ACHN (cell line): ENCODE results near the gene TUBB4A.

Experiments
- DNase-seq: peaks from one replicate; pipeline ENCODE4 v3.0.0-alpha.2; 2015
- in situ Hi-C: cut with HindIII; loops from 2 replicates; pipeline ENCODE4 v1.10.0; 2017; ENCODE audit warnings: low sequenced_read_pairs, low pct_ligation_motif_present, low pct_unique_long_range_greater_than_20kb

TUBB4A gene

DNA sequence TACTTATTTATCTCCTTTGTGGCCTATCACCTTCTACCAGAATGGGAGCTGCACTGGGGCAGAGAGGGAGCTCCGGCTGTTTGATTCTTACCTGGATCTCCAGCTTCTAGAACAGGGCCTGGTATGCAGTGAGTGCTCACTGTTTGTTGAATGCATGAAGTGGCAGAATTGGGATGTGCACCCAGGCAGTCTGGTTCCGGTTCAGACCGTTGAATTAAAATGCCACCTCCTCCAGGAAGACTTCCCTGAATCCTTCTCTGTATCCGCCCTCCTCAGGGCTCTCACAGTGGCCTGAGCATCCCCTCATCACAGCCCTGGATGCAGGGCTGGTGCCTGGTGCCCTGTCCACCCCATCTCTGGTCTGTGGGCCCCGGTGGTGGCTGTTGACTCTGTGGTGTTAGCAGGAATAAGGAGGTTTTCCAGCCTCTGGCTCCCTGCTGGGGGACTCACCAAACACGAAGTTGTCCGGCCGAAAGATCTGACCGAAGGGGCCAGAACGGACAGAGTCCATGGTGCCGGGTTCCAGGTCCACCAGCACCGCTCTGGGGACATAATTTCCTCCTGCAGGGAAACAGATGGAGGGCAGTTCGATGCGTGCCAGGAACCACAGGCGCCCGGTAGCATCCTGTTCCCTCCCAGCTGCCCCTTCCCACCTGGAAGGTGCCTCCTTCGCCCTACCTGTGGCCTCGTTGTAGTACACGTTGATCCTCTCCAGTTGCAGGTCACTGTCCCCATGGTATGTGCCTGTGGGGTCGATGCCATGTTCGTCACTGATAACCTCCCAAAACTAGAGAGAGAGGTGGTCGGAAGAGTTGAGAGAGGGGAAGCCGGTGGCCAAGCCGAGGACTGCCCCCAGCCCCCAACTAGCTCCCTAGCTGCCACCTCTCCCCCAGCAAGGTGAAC, 1.0 kb downstream of the TUBB4A start:
- no peak for DNase-seq
- in situ Hi-C loops, result no loop called here

DNA sequence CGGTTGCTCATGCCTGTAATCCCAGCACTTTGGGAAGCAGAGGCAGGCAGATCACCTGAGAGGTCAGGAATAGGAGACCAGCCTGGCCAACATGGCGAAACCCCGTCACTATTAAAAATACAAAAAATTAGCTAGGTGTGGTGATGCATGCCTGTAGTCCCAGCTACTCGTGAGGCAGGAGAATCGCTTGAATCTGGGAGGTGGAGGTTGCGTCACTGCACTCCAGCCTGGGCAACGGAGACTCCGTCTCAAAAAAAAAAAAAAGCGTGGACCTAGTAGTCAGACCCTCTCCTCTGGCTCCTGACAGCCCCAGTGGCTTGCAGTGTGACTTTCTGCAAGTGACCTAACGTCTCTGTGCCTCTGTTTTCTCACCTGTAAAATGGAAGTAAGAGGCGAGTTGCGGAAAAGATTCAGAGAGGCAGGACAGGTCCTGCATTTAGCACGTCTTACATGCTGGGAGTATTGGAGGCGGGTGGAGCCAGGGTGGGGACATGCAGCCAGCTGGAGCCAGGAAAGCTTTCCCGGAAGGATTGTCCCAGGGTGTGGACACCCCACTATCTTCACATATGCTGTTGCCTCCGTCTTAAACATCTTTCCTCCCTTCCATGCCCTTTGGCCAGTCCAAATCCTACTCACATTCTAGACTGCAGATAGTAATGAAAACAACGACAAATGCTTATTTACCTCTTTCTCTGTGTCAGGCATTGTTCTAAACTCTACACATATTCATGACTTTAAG, 2.9 kb downstream of the TUBB4A start:
- DNase-seq, result no peak
- in situ Hi-C loops, result no loop called here

DNA sequence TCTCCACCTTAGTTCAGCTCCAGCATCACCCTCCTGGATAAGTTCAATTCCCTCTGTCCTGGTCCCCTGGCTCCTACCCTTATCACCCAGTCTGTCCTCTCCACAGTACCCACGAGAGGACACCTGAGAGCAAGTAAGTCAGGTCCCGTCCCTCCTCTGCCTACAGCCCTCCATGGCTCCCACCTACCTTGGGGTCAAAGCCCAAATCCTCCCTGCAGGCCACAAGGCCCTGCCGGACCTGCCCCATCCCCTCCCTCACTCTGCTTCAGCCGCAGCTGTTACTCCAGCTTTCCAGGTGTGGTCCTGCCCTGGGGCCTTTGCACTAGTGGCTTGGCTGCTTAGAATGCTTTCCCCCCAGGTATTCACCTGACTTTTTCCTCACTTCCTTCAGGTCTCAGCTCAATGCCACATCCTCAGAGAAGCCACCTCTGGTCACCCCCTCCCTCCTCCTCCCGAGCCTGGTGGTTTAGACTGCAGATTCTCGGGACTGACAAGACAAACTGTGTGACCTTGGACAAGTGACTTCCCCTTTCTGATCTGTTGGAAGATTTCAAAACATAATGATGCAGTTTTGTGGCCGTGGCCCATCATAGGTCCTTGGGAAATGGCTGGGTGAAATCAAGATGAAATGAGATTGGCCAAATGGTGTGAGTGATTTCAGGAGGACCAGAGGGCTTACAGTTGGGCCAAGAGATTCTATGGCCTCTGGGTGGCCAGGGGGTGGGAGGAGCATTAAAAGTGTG, 3.6 kb downstream of the TUBB4A start:
- in situ Hi-C loops, result no loop called here
- no peak for DNase-seq

DNA sequence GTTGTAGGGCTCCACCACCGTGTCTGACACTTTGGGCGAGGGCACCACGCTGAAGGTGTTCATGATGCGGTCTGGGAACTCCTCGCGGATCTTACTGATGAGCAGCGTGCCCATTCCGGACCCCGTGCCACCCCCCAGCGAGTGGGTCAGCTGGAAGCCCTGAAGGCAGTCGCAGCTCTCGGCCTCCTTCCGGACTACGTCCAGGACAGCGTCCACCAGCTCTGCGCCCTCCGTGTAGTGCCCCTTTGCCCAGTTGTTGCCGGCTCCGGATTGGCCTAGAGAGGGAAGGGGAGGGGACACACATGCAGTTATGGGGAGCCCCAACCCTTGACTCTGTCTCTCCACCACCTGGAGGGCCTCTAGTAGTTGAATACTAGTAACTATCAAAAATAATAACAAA, 6.2 kb downstream of the TUBB4A start:
- in situ Hi-C loops, result no loop called here
- DNase-seq, result no peak

DNA sequence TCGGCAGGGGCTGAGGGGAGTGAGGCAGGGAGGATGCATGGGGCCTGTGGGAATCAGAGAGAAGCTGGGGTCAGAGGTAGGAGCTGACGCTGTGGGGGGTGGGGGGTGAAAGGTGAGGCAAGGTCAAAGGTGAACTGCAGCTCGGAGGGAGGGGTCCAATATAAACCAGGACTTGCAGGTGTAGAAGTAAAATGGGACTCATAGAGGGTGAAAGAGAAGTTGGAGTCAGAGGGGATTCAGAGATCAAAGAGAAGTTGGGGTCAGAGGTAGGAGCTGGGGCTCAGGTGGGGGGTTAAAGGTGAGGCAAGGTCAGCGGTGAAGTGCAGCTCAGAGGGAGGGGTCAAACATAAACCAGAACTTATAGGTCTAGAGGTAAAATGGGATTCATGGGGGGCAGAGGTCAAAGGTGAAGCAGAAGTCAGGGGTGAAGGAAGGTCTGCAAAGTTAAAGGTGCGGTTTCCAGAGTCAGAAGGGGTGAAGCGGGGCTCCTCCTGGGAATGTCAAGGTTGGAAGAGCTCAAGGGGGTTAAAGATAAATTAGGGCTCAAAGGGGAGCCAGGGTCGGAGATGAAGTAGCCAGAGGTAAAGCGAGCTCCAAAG, 7.6 kb downstream of the TUBB4A start:
- no peak for DNase-seq
- in situ Hi-C loops, result no loop called here

DNA sequence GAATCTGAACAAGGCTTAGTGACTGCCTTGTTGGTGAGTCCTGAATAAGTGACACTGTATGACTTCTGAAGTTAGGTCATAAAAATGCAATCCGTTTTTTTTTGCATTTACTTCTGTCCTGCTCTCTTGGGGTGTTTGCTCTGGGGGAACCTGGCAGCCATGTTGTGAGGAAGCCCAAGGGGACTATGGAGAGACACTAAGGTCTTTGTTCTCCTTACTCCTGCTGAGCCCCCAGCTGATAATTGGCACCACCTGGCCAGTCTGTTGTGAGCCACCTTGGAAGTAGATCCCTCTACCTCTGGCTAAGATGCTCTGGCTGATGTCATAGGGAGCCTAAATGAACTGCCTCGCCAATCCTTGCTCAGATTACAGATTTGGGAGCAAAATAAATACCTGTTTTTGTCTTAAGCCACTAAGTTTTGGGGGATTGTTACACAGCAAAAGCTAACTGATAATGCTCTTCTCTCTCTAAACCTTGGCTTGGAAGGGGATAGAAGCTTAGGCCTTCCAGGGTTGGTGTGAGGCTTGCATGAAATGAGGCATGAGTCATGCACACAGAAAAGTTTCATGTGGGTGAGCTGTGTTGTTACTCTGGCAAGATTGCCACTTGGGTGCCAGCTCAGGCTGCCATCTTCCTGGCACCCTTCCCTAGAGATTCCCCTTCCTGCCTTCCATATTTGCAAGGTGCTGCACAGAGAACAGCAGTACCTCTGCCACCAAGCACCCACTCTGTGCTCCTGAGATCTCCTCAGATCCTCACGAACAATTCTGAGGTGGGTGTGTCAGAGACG, 10.1 kb downstream of the TUBB4A start:
- DNase-seq, result no peak
- in situ Hi-C loops, result no loop called here

DNA sequence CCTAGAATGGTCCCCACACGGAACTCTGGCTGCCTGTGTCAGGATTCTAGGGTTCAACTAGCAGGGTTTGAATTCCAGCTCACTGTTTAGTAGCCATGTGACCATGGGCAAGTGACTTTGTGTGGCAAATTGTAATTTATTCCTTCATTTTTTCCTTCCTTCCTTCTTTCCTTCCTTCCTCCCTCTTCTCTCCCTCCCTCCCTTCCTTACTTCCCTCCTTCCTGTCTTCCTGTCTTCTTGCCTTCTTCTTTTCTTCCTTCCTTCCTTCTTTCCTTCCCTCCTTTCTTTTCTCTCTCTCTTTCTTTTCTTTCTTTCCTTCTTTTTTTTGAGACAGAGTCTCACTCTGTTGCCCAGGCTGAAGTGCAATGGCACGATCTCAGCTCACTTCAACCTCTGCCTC, 12.0 kb downstream of the TUBB4A start:
- no peak for DNase-seq
- in situ Hi-C loops, result no loop called here

DNA sequence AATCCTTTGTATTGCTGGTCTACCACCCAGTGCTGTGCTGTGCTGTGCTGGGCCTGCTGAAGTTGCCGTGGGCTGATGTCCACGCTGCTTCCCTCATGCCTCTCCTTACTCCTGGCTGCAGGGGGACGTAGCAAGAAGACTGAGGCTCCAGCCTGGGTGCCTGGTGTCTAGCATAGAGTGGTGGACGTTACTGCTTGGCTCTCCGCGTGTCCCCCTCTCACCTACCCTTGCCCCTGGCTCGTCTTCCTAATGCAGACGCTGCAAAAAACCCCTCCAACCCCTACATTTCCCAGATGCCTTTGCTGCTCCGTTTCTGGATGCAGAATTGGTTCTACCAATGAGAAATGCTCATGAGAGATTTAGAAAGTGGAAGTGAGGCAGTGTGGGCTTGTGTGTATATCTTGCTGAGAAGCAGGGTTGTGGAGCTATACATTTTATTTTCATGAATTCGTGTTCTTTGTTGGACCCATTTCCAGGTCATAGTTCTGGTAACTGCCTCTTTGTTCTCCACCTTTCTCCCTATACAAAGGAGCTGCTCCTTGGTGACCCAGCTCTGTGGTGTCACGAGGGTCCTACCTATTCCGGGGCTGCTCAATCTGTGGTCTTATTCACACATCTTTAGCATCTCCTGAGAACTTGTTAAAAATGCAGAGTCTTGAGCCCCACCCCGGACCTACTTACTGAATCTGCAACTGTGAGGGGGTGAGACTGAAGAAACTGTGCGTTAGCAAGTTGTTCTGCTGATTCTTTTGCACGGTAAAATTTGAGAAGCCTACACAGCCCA, 12.6 kb downstream of the TUBB4A start:
- in situ Hi-C loops, result no loop called here

DNA sequence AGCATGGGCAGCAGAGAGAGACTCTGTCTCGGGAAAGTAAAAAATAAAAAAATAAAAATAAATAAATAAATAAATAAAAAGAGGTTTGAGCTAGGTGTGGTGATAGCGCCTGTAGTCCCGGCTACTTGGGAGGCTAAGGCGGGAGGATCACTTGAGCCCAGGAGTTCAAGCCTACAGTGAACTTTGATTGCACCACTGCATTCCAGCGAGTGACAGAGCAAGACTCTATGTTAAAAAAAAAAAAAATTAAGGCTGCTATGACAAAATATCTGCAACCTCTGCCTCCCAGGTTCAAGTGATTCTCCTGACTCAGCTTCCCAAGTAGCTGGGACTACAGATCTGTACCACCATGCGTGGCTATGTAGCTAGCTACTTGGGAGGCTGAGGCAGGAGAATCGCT, 17.3 kb downstream of the TUBB4A start:
- DNase-seq, result no peak
- in situ Hi-C loops, result no loop called here

More for the DNA sequence above, 12.6 kb downstream of the TUBB4A start:
- no peak for DNase-seq

DNA sequence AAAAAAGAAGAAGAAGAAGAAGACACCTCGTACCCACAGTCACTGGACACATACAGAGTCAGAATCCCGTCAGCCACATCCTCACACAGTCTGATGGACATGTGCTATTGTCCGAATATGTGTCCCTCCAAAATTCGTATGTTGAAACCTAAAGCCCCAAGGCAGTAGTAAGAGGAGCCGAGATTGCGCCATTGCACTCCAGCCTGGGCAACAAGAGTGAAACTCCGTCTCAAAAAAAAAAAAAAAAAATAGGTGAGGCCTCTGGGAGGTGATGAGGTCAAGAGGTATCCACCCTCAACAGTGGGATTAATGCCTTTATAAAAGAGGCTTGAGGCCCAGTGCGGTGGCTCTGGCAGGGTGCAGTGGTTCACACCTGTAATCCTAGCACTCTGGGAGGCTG, 17.9 kb downstream of the TUBB4A start:
- in situ Hi-C loops, result no loop called here
- DNase-seq, result no peak

DNA sequence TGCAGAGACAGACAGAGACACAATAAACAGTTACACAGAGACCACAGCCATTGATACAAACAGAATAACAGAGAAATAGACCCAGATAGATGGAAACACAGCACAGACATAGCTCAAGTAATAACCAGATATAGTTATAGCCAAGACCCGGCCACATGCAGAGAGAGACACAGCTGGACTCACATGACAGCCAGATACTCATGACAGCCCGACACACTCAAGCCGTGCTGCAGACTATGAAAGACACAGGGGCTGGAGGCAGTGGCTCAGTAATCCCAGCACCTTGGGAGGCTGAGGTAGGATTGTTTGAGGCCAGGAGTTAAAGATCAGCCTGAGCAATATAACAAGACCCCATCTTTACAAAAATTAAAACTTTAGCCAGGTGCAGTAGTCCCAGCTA, 18.9 kb downstream of the TUBB4A start:
- DNase-seq, result no peak
- in situ Hi-C loops, result no loop called here

DNA sequence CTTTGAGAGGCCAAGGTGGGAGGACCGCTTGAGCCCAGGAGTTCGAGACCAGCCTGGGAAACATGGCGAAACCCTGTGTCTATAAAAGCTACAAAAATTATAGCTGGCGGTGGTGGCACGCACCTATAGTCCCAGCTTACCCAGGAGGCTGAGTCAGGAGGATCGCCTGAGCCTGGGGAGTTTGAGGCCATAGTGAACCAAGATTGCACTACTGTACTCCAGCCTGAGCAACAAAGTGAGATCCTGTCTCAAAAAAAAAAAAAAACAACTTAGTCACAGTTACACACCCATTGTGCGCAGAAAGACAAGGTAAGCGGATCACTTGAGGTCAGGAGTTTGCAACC, 19.8 kb downstream of the TUBB4A start:
- DNase-seq, result no peak
- in situ Hi-C loops, result no loop called here

DNA sequence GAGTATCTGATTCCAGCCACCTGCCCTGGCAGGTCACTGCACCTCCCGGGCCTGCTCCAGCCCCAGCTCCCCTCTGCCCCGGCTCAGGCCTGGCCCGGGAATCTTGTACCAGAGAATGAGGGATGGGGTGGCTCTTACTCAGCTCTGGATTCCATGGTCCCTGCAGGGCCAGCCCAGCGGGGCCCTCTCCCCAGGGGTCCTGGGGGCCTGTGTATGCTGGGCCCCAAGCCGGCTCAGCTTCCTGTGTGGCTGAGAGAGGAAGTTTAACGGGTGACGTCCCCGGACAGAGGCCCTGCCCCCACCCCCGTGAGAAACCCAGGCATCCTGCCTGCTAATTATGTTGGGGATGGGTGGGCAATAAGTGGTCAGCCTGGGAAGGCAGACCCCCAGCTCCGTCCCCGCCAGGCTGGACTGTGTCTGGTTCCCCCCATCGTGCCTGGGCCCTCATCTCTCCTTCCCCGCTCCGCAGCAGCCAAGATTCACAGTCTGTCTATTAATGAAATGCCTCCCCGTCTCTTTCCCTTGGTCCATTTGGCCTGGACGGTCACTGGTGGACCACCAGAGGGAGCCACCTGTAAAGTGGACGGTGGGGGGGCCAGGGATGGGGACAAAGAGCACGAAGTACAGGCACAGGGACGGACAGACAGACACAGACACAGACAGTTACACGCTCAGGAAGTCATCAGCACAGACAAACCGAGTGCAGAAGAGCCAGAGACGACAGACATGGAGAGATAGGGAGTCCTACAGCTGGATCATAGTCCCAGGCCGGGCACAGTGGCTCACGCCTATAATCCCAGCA, 20.4 kb downstream of the TUBB4A start, which contains the start of gene DENND1C:
DENND1C (minus strand) TSS at position 247 of the 802 bp plus-strand sequence; CDS start at position 155, 92 bp downstream.
- peak; percentile 39 for DNase-seq
- in situ Hi-C loops, result no loop called here

DNA sequence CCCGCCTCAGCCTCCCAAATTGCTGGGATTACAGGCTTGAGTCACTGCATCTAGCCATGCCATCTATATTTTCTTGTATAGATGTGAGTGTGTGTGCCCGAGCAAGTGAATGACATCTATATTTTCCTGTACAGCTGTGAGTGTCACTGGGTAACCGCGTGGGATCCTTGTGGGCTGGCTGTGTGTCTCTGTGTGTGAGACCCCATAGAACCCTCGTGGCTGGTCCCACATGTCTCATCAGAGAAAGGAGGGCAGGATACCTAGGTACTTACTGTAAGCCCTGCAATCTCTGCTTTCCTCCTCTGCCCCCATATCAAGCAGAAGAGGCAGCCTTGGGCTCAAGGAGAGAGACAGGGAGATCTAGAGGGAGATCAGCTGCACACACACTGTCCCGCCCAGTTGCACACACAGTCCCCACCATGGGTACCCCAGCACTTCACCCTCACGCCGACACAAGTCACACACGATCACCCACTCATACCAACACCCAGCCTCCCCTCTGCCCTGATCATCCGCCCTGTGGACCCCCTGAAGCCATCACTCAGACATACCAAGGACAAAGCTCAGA, 21.2 kb downstream of the TUBB4A start:
- DNase-seq, result no peak
- in situ Hi-C loops, result no loop called here

DNA sequence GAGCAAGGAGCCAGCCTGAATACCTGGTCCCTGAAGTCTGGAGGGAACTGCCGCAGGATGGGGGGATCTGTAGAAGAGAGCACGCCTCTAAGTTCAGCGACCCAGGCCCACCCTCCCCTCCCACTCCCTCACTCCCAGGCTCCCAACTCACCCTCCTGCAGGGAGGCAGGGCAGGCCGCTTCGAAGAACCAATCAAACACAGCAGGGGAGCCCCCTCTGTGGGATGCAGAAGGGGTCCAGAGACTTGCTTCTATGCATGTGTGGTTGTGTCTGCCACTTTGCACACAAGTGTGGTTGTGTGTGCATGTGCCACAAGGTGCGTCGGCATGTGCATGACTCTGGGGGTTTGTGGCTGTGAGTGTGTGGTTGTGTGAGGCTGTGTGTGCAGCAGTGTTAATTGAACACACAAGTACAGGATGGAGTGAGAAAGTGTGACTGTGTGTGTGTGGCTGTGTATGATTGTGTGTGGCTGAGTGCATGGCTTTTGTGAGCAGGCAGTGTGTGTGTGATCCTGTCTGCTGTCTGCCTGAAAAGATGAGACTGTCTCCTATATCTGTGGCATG, 22.2 kb downstream of the TUBB4A start:
- in situ Hi-C loops, result no loop called here
- no peak for DNase-seq

DNA sequence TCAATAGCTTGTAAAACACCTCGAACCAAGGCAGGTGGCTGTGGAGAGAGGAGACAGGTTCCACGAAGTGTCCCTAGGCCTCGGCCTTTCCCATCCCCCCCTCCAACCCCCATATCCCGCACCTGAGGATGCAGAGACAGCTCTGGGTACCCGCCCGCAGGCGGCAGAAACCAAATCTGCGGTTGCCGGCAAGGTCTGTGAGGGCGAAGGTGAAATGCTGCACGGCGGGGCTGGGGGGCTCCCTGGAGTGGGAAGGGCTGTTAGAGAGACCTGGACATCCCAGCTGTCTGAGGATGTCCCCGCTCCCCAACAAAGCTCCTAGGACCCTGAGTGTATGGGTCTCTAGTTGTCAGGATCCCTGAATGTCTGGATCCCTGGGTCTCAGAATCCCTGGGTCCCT, 23.3 kb downstream of the TUBB4A start:
- no peak for DNase-seq
- in situ Hi-C loops, result no loop called here
